Cardiac septum (tissue), 1 donor: ENCODE results near the gene PVR. TPM values are rescaled to one million over a fixed set of nuclear protein-coding genes. Genes with fewer than 3 reads are reported as not detected.
"Not testable (repeated sequence)": the region's sequence is repeated elsewhere in the genome, so short reads cannot be mapped to it uniquely, and the experiment has no call there.

Experiments
- DNase-seq: peaks from one replicate; pipeline ENCODE4 v3.0.0-alpha.2; 2020; ENCODE audit warnings: low spot score
- intact Hi-C: fragments of 100-400 bp; cut with DNase I; formaldehyde crosslinking; loops from one replicate; pipeline ENCODE4 v1.14.0; 2022
- total RNA-seq: library from RNA; stranded (reverse); fragmentation: NEBNext Ultra II Directional; extraction: Animal tissue kit (Norgen Biotek cat#: 25700); gene quantifications from one replicate; pipeline ENCODE4 v1.2.1, GENCODE V29; 2021
- donor health status: DM: no; HTN: no; CAD: no.

PVR gene
- total RNA-seq, 1 donor from 2014 or later: 44.0 TPM

DNA sequence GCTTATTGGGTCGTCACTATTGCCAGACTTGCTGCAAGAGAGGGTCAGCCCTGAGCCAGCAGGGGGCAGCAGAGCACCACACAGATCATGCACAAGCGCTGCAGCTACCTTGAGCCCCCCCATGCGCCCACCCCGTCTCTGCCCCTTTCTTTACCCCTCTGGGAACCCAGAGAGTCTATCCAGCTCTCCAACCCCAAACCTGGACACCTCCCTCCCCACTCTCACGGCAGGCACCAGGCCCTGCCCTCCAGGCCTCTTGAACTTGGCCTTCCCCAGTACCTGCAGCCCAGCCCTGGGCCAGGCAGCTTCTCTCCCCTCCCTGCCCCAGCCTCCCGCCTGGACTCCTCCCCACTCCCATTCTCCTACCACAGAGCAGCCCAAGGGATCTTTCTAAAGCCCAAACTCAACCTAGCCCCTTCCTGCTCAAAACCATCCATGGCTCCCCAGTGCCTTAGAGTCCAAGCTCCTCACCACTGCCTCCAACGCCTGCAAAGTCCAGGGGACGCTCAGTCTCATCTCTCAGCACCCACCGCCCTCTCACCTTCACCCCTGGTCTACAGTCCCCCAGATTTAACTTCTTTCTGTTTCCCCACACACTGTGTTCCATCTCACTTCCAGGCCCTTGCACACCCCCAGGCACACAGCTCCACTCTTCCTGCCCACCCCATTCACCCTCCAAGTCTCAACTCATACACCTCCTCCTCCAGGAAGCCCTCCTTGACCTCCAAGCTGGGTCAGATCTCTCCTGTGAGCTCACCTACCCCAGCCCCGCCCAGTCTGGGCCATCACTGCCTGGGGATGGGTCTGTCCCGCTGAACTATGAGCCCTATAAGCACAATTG, 45.8 kb downstream of the PVR start:
- intact Hi-C loops: loop anchor here (2.0 kb wide), 2 partner anchors 29 to 81 kb away; no protein-coding TSS in a partner anchor
- peak; percentile 84 for DNase-seq

- intact Hi-C loops: no loop called here
- no peak for DNase-seq
Observed at GRCh38 chr19:44690131-44690440, 46.4 kb downstream of the PVR start.

- DNase-seq: no peak
- intact Hi-C loops: no loop called here
Observed at GRCh38 chr19:44692379-44692721, 48.6 kb downstream of the PVR start.

GRCh38 chr19:44694184-44694579, 50.5 kb downstream of the PVR start:
- no peak for DNase-seq
- intact Hi-C loops: no loop called here

GRCh38 chr19:44696939-44697669, 53.4 kb downstream of the PVR start:
- intact Hi-C loops: no loop called here
- no peak for DNase-seq

DNA sequence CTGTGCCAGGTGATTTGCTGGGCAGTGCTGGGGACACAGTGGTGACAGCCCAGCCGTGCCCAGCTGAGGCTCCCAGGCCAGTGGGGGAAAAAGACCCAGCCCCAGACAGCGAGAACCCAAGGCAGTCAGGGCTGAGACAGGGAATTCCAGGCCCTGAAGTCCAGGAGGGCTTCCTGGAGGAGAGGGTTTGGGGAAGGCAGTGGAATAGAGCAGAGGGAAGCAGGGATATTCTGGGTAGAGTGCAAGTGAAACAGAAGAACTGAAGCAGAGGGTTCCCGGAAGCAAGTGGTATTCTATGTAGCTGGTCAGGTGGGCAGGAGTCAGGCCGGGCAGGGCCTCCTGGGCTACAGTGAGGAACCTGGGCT, 53.9 kb downstream of the PVR start:
- no peak for DNase-seq
- intact Hi-C loops: no loop called here

GRCh38 chr19:44698492-44699201, 54.9 kb downstream of the PVR start, which contains the start of gene CEACAM16:
Gene CEACAM16 (plus strand): TSS chr19:44699151. CDS start chr19:44701457, 2,306 bp downstream.
- DNase-seq: no peak
- intact Hi-C loops: no loop called here

GRCh38 chr19:44700547-44700946, 56.8 kb downstream of the PVR start:
- intact Hi-C loops: no loop called here
- DNase-seq: no peak

GRCh38 chr19:44701228-44701627, 57.5 kb downstream of the PVR start:
- DNase-seq: no peak
- intact Hi-C loops: no loop called here

GRCh38 chr19:44702551-44703176, 59.0 kb downstream of the PVR start:
- intact Hi-C loops: no loop called here
- DNase-seq: no peak

DNA sequence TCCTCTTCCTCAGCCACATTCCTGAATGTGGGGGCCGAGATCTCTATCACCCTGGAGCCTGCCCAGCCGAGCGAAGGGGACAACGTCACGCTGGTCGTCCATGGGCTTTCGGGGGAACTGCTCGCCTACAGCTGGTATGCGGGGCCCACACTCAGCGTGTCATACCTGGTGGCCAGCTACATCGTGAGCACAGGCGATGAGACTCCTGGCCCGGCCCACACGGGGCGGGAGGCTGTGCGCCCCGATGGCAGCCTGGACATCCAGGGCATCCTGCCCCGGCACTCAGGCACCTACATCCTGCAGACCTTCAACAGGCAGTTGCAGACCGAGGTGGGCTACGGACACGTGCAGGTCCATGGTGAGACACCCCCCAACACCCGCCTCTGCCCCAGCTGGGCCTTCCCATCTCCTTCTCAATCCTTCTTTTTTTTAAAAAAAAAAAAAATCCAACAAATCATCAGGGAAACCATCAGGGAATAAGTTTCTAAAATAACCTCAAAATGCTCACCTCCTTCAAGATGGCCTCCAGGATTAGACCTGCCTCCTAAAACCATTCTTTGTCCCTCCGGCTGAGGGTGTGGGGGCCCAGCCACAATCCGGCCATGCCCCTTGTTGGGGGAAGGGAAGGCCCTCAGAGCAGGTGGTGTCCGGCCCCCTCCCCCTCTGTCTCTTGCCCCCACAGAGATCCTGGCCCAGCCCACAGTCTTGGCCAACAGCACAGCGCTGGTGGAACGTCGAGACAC, 59.8 kb downstream of the PVR start:
- no peak for DNase-seq
- intact Hi-C loops: no loop called here

GRCh38 chr19:44704982-44705381, 61.3 kb downstream of the PVR start:
- intact Hi-C loops: no loop called here
- no peak for DNase-seq

DNA sequence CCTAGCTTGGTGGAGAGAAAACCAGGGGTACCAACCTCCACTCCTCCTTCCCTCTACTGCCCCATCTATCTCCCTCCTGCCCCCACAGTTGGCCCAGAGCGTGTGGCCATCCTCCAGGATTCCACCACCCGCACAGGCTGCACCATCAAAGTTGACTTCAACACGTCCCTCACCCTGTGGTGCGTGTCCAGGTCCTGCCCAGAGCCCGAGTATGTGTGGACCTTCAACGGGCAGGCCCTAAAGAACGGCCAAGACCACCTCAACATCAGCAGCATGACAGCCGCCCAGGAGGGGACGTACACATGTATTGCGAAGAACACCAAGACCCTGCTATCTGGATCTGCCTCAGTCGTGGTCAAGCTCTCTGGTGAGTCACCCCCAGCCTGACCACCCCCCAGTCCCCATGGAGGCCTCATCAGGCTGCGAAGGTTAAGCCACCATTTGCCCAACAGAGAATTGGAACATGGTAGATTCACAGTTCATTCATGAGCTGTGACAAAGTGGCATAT, 61.8 kb downstream of the PVR start:
- no peak for DNase-seq
- intact Hi-C loops: no loop called here

DNA sequence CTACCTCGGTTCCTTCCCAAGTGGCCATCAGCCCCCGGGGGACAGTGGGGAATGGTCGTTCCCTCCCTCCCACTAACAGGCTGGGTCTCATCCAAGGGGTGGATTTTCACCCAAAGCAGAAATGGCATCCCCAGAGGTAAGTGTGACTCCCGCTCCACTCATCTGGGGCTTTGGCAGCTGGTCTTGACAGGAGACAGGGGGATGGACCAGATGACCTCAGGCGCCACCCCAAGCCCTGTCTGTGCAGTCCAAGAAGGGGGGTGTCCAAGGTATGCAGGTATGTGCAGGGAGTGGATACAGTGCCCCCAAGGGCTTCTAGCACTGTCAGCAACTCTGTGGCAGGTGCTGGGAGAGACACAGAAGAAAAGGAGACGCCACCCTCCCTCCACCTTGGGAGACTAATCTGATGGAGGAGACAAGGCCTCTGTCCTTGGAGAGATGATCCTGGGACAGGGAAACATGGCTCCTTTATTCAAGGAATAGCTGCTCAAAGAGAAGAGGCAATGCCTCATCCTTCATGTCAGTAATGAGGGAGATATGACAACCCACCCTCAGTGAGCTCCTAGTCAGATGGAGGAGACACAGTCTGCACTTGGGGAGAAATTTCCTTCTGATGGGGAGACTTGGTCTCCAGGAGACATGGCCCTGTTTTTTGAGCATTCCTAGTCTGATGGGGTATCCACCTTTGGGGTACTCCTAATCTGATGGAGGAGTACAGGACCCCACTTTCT, 63.0 kb downstream of the PVR start:
- DNase-seq: no peak
- intact Hi-C loops: no loop called here

- no peak for DNase-seq
- intact Hi-C loops: no loop called here
Observed at GRCh38 chr19:44707794-44708193, 64.1 kb downstream of the PVR start.

DNA sequence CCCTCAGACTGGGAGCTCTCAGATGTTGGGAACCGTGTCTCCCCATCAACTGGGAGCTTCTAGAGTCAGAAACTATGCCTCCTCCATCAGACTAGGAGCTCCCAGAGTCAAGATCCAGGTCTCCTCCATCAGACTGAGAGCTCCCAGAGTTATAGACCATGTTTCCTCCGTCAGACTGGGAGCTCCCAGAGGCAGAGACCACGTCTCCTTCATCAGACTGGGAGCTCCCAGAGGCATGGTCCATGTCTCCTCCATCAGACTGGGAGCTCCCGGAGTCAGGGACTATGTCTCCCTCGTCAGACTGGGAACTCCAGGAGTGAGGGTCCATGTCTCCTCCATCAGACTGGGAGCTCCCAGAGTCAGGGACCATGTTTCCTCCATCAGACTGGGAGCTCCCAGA, 65.2 kb downstream of the PVR start:
- intact Hi-C loops: no loop called here
- DNase-seq: no peak

GRCh38 chr19:44709434-44710266, 65.9 kb downstream of the PVR start:
- DNase-seq, intact Hi-C loops: not testable (repeated sequence)

DNA sequence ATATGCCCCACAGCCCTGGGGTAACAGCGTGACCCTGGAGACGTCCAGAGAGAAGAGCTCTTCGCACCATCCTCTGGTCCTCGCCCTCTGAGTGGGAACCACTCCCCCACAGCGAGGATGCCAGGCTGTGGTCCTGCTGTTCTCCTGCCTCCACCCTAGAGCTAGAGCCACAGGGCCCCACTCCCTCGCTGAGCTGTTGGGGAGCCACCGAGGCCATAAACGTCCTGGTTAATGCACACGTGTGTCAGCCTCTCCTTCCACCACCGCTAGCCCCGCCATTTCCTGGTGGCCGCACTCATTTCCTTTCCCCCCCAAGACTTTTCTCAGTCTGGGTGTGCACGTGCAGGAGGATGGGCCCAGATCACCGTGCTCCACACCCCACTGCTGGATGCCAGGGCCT, 66.8 kb downstream of the PVR start:
- intact Hi-C loops: no loop called here
- no peak for DNase-seq
